Bronchus fibroblast of lung (primary cell): ENCODE measurements around the gene CLEC4M. TPM values are rescaled to one million over a fixed set of nuclear protein-coding genes. Genes with fewer than 3 reads are reported as not detected.

ENCODE experiments used
- total RNA-seq: library from RNA; depleted of rRNA; stranded (reverse); fragments of >200 nt; gene quantifications from 2 replicates; pipeline ENCODE4 v1.2.3, GENCODE V29; 2015

CLEC4M gene, protein sequence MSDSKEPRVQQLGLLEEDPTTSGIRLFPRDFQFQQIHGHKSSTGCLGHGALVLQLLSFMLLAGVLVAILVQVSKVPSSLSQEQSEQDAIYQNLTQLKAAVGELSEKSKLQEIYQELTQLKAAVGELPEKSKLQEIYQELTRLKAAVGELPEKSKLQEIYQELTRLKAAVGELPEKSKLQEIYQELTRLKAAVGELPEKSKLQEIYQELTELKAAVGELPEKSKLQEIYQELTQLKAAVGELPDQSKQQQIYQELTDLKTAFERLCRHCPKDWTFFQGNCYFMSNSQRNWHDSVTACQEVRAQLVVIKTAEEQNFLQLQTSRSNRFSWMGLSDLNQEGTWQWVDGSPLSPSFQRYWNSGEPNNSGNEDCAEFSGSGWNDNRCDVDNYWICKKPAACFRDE
- not detected in 2 replicates for total RNA-seq

DNA sequence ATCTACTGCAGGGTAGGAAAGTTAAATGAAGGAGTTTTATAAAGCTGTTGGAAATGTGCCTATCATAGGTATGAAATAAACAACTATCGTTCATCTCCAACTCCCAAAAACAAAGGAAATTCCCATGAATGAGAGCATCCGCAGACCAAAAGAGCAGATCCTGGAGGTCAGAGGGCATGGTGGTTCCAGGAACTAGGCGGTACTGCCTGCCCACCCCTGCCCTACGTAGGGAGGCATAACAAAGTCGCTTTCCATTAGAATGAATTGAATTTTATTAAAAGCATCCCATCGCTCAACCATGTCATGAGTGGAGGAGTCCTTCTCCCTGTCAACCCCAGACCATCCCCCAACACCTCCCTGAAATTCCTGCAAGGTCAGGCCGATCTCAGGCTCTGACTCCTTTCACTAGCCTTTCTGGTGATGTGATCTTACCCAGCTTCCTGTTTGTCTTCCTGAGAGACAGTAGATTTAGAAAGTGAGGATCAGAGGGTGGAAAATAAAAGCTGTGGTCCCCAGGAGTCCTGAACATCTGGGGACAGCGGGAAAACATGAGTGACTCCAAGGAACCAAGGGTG, at the start of gene CLEC4M:
CLEC4M (plus strand) TSS at position 525 of the 575 bp plus-strand sequence; CDS start at position 549, 24 bp downstream.

DNA sequence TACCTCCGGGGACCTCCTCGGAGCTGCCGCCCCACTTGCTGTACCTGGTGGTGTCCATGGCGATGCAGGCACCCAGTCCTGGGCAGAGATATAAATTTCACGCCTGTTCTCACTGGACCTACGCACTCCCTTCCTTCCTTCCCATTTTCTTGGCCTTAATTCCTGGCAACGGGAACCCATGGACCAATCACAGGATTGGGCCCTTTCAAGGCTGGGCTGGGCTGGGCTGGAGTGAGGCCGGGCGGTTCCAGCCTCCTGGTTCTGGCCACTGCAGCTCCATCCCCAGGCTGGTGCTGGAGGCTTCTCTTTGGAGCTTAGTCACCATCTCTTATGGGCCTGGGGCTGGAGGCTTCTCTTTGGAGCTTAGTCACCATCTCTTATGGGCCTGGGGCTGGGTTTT, 31.0 kb upstream of the CLEC4M start, which contains the start of gene CLEC4G:
CLEC4G (minus strand) TSS at position 66 of the 400 bp plus-strand sequence; CDS start at position 58, 8 bp downstream.

DNA sequence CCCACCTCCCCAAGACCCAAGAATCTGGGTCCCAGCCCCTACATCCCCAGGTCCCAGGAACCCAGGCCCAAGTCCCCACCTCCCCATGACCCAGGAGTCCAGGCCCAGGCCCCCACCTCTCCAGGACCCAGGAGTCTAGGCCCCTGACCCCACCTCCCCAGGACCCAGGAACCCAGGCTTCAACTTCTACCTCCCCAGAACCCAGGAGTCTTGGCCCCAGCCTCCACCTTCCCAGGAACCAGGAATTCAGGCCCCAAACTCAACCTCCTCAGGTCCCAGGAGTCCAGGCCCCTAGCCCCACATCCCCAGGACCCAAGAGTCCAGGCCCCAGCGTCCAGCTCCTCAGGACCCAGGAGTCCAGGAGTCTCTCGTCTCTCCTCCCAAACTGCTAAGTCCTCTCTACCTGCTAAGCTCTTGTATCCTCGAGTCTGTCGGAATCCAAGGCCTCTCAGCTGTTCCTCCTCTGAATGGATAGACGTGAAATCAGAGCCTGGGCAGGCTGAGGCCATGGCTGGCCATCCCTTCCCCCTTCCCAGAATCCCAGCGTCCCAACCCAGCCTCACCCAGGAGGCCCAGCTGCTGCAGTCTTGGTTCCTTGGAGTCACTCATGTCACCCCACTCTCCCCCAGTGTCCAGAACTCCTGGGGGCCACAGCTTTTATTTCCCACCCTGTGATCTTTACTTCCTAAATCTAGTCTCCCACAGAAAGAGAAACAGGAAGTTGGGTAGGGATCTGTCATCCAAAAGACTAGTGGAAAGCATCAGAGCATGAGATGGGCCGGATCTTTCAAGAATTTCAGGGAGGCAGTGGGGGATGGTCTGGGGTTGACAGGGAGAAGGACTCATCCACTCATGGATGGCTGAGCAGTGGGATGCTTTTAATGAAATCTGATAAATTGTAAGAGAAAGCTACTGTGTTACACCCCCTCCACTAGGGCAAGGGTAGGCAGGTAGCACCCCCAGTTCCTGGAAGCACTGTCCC, 15.8 kb upstream of the CLEC4M start, which contains the start of gene CD209:
CD209 (minus strand) TSS at position 632 of the 982 bp plus-strand sequence; CDS start at position 609, 23 bp downstream.

Other genes starting within 250 kb of the CLEC4M start
- gene ZNF358, start 247.1 kb upstream of the CLEC4M start, total RNA-seq = 32.4 and 36.0 TPM in 2 replicates
- 5.2 and 8.0 TPM in 2 replicates for gene MCOLN1, start 240.6 kb upstream of the CLEC4M start, total RNA-seq
- gene PNPLA6, start 227.5 kb upstream of the CLEC4M start, total RNA-seq = 86.8 and 95.0 TPM in 2 replicates
- 0.17 TPM in 1 of 2 replicates, not detected in the other for gene CAMSAP3, start 167.4 kb upstream of the CLEC4M start, total RNA-seq
- gene XAB2, start 133.7 kb upstream of the CLEC4M start, total RNA-seq = 31.1 and 39.8 TPM in 2 replicates
- 13.6 and 15.9 TPM in 2 replicates for gene PET100, start 133.4 kb upstream of the CLEC4M start, total RNA-seq
- not detected in 2 replicates for gene PCP2, start 129.5 kb upstream of the CLEC4M start, total RNA-seq
- 10.1 and 16.5 TPM in 2 replicates for gene STXBP2, start 126.1 kb upstream of the CLEC4M start, total RNA-seq
- gene RETN, start 94.2 kb upstream of the CLEC4M start, total RNA-seq = not detected in 2 replicates
- not detected in 2 replicates for gene MCEMP1, start 86.2 kb upstream of the CLEC4M start, total RNA-seq
- 75.8 and 93.9 TPM in 2 replicates for gene TRAPPC5, start 82.4 kb upstream of the CLEC4M start, total RNA-seq
- gene FCER2, start 61.1 kb upstream of the CLEC4M start, total RNA-seq = not detected in 2 replicates
- gene CLEC4G, start 31.1 kb upstream of the CLEC4M start, total RNA-seq = not detected in 2 replicates
- gene CD209, start 15.7 kb upstream of the CLEC4M start, total RNA-seq = not detected in 2 replicates
- gene EVI5L, start 67.0 kb downstream of the CLEC4M start, total RNA-seq = 11.4 and 11.8 TPM in 2 replicates
- not detected in 2 replicates for gene PRR36, start 111.1 kb downstream of the CLEC4M start, total RNA-seq
- gene LRRC8E, start 125.3 kb downstream of the CLEC4M start, total RNA-seq = 3.7 and 5.9 TPM in 2 replicates
- 8.6 and 10.8 TPM in 2 replicates for gene MAP2K7, start 140.6 kb downstream of the CLEC4M start, total RNA-seq
- gene TGFBR3L, start 151.6 kb downstream of the CLEC4M start, total RNA-seq = 1.0 and 6.9 TPM in 2 replicates
- 32.8 and 34.6 TPM in 2 replicates for gene SNAPC2, start 157.1 kb downstream of the CLEC4M start, total RNA-seq
- gene CTXN1, start 162.9 kb downstream of the CLEC4M start, total RNA-seq = 3.4 and 4.4 TPM in 2 replicates
- 56.2 and 56.8 TPM in 2 replicates for gene TIMM44, start 180.4 kb downstream of the CLEC4M start, total RNA-seq
- gene ELAVL1, start 242.4 kb downstream of the CLEC4M start, total RNA-seq = 42.0 and 57.5 TPM in 2 replicates